Measurements from ENCODE around the gene SYNGR2. TPM values are rescaled to one million over a fixed set of nuclear protein-coding genes. Genes with fewer than 3 reads are reported as not detected.

The SYNGR2 gene
- polyA plus RNA-seq, 1 donor (not counting 4 experiments of a cell fraction or from before 2014, with no cell fraction given) = 103 TPM

DNA sequence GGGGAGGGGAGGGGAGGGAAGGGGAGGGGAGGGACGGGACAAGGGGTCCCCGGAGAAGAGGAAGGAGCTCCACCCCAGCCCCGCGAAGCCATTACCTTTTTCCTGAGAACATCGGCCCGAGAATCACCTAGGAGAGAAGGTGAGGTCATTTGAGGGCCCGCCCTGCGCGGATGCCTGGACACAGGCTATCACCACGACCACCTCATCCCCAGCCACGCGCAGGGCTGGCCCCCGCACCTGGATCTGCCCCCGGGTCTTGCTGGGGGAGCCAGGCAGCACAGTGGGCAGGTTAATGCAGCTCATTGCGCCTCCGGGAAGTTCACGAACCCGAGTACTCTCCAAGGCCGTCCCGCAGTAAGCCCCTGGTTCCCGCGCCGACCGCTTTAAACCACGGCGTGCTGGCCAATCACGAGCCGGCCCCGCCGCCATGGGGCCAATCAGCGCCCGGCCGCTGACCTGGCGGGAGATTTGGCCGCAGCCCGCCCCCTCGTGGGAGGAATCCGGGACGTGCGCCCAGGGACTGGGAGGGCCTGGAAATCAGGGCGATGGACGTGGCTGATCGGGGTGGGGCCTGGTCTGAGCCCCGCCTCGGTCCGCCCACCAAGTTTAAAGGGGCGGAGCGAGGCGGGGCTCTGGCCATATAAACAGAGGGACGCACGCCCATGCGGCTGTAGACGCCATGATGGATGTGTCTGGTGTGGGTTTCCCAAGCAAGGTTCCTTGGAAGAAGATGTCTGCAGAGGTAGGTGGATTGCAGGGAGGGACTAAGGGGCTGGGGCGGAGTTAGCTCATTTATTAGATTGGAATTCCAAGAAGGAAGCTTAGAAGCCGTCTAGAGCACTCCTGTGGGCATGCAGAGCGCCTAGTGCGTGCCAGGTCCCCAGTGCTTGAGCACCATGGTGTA is 18.6 kb downstream of the SYNGR2 start, which contains the start of the genes AFMID and TK1:
AFMID (plus strand) TSS at position 671 of the 904 bp plus-strand sequence; CDS start at position 680, 9 bp downstream.
TK1 (minus strand) TSS at position 361 of the 904 bp plus-strand sequence; CDS start at position 303, 58 bp downstream.
- Histone ChIP-seq H3K79me2 (ENCODE audit: control insufficient read depth, insufficient read depth, low read length) (peaks cover 10% of the 10 kb centered on the region), H3K4me2 (ENCODE audit: control insufficient read depth, extremely low read depth, insufficient read depth, low read depth, low read length) (peak within 1 kb of the TSS; percentile 98), H3K27ac (ENCODE audit: control insufficient read depth, insufficient read depth, low read length) (peak within 1 kb of the TSS; percentile 63), H2AFZ (ENCODE audit: control insufficient read depth, low read length) (peak within 1 kb of the TSS; percentile 89), H4K20me1 (ENCODE audit: control insufficient read depth, extremely low read depth, insufficient read depth, low read length) (no peaks in the 10 kb centered on the region), H3K36me3 (ENCODE audit: control insufficient read depth in 2 of 2, extremely low read depth in 1 of 2, insufficient read depth in 2 of 2, low read length in 2 of 2) (peaks cover 6 to 17% of the 10 kb centered on the region in 2 experiments), H3K9ac (ENCODE audit: control insufficient read depth, extremely low read depth, insufficient read depth, low read length) (peak within 1 kb of the TSS; percentile 80), H3K27me3 (ENCODE audit: control insufficient read depth, extremely low read depth, insufficient read depth, low read length) (no peaks in the 10 kb centered on the region), H3K4me3 (ENCODE audit: control insufficient read depth in 2 of 3, extremely low read depth in 1 of 3, insufficient read depth in 2 of 3, low read depth in 1 of 3, low read length in 3 of 3) (peak within 1 kb of the TSS; percentile 58 to 86 (median 86)), H3K4me1 (ENCODE audit: control insufficient read depth, extremely low read depth, insufficient read depth, low read length) (peaks cover 8% of the 10 kb centered on the region), H3K9me3 (ENCODE audit: control insufficient read depth, low read depth, low read length) (no peaks in the 10 kb centered on the region), H3K9me1 (ENCODE audit: control insufficient read depth, extremely low read depth, insufficient read depth, low read length) (no peaks in the 10 kb centered on the region)
- no peak for TF ChIP-seq EZH2 (IDR thresholded peaks at IDR 0.05; ENCODE audit: low read length)
- TF ChIP-seq, protein P1, sequence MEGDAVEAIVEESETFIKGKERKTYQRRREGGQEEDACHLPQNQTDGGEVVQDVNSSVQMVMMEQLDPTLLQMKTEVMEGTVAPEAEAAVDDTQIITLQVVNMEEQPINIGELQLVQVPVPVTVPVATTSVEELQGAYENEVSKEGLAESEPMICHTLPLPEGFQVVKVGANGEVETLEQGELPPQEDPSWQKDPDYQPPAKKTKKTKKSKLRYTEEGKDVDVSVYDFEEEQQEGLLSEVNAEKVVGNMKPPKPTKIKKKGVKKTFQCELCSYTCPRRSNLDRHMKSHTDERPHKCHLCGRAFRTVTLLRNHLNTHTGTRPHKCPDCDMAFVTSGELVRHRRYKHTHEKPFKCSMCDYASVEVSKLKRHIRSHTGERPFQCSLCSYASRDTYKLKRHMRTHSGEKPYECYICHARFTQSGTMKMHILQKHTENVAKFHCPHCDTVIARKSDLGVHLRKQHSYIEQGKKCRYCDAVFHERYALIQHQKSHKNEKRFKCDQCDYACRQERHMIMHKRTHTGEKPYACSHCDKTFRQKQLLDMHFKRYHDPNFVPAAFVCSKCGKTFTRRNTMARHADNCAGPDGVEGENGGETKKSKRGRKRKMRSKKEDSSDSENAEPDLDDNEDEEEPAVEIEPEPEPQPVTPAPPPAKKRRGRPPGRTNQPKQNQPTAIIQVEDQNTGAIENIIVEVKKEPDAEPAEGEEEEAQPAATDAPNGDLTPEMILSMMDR (optimal IDR thresholded peaks at IDR 0.05 in 1 of 3, IDR thresholded peaks at IDR 0.05 in 1 of 3, conservative IDR thresholded peaks at IDR 0.05 in 1 of 3; ENCODE audit: extremely low read depth in 1 of 3, insufficient read depth in 2 of 3, low read length in 3 of 3) = peak; percentile 59 to 81 (median 74)
- FAIRE-seq (peak; percentile 36), DNase-seq (ENCODE audit: low read depth, low spot score) (peak; percentile 85)
- dilution Hi-C loops (cut with MboI; ENCODE audit: extremely low pct_ligation_motif_present, low sequenced_read_pairs) = no loop called here

DNA sequence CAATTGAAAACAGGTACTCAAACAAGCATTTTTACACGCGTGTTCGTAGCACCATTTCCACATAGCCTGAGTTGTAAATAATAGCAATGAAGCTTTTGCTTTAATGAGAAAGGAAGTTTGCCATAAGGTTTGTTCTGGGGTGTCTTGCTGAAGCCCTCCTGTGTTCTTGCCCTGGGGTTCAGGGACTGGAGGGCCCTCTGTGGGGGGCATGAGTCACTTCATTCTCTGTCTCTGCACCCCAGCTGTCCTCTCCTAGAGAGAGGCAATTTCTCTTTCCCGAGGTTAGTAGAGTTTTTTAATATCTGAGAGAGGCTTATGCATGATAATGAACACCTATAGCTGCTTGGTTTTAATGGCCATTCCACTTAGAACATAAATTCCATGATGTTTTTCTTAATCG is 28.3 kb downstream of the SYNGR2 start:
- Histone ChIP-seq H3K9me1 (ENCODE audit: control insufficient read depth, extremely low read depth, insufficient read depth, low read length) (no peaks in the 10 kb centered on the region), H3K4me2 (ENCODE audit: control insufficient read depth, extremely low read depth, insufficient read depth, low read depth, low read length) (no peak overlapping the region), H3K9ac (ENCODE audit: control insufficient read depth, extremely low read depth, insufficient read depth, low read length) (no peak overlapping the region), H3K27ac (ENCODE audit: control insufficient read depth, insufficient read depth, low read length) (no peak overlapping the region), H4K20me1 (ENCODE audit: control insufficient read depth, extremely low read depth, insufficient read depth, low read length) (no peaks in the 10 kb centered on the region), H3K79me2 (ENCODE audit: control insufficient read depth, insufficient read depth, low read length) (no peaks in the 10 kb centered on the region), H3K9me3 (ENCODE audit: control insufficient read depth, low read depth, low read length) (no peaks in the 10 kb centered on the region), H3K36me3 (ENCODE audit: control insufficient read depth in 2 of 2, extremely low read depth in 1 of 2, insufficient read depth in 2 of 2, low read length in 2 of 2) (peaks cover 0 to 2% of the 10 kb centered on the region in 2 experiments), H2AFZ (ENCODE audit: control insufficient read depth, low read length) (no peak overlapping the region), H3K27me3 (ENCODE audit: control insufficient read depth, extremely low read depth, insufficient read depth, low read length) (no peaks in the 10 kb centered on the region), H3K4me1 (ENCODE audit: control insufficient read depth, extremely low read depth, insufficient read depth, low read length) (peaks cover 20% of the 10 kb centered on the region), H3K4me3 (ENCODE audit: control insufficient read depth in 2 of 3, extremely low read depth in 1 of 3, insufficient read depth in 2 of 3, low read depth in 1 of 3, low read length in 3 of 3) (no peak overlapping the region)
- FAIRE-seq (no peak), DNase-seq (ENCODE audit: low read depth, low spot score) (no peak)
- TF ChIP-seq, protein P1 (optimal IDR thresholded peaks at IDR 0.05 in 1 of 3, IDR thresholded peaks at IDR 0.05 in 1 of 3, conservative IDR thresholded peaks at IDR 0.05 in 1 of 3; ENCODE audit: extremely low read depth in 1 of 3, insufficient read depth in 2 of 3, low read length in 3 of 3) = no peak
- TF ChIP-seq EZH2 (IDR thresholded peaks at IDR 0.05; ENCODE audit: low read length) = no peak
- dilution Hi-C loops (cut with MboI; ENCODE audit: extremely low pct_ligation_motif_present, low sequenced_read_pairs) = no loop called here
